Stimulated activated CD8-positive, alpha-beta memory T cell treated with anti-CD3 and anti-CD28 coated beads, Interleukin-7, amount 100 ng/mL, for 1 hour (primary cell): ENCODE measurements around the gene AEBP1.

ENCODE experiments used
- DNase-seq, 2 donors: peaks; one replicate each; pipeline ENCODE4 v3.0.0-alpha.2; 2020; ENCODE audit warnings: low read depth in 2 of 2

Gene AEBP1

GRCh38 chr7:44155191-44156185, 51.3 kb downstream of the AEBP1 start:
- DNase-seq, result no peak

GRCh38 chr7:44156453-44157010, 52.4 kb downstream of the AEBP1 start:
- no peak for DNase-seq

- DNase-seq, result no peak
Measured at GRCh38 chr7:44157116-44158080, 53.3 kb downstream of the AEBP1 start.

GRCh38 chr7:44158096-44158872, 54.1 kb downstream of the AEBP1 start:
- no peak for DNase-seq

- DNase-seq, result no peak
Measured at GRCh38 chr7:44158873-44159631, 54.9 kb downstream of the AEBP1 start.

- no peak for DNase-seq
Measured at GRCh38 chr7:44159824-44160630, 55.9 kb downstream of the AEBP1 start.

GRCh38 chr7:44161371-44161770, 57.2 kb downstream of the AEBP1 start:
- no peak for DNase-seq

GRCh38 chr7:44162179-44162578, 58.0 kb downstream of the AEBP1 start:
- DNase-seq, result no peak

- no peak for DNase-seq
Measured at GRCh38 chr7:44162785-44163395, 58.7 kb downstream of the AEBP1 start.

- no peak for DNase-seq
Measured at GRCh38 chr7:44163591-44163990, 59.4 kb downstream of the AEBP1 start.
